GM12878 (cell line): ENCODE measurements around the gene ACER3.

Experiments used
- CHD1 ChIP-seq: IDR thresholded peaks from 2 replicates; pipeline ENCODE4 v1.6.1; 2012; ENCODE audit warnings: low read depth, low read length, improper control_type of control experiment
- CHD2 ChIP-seq: IDR thresholded peaks from 2 replicates; pipeline ENCODE4 v1.6.1; 2011; ENCODE audit warnings: low read depth, low read length, improper control_type of control experiment, borderline replicate concordance
- EZH2 ChIP-seq: IDR thresholded peaks from 2 replicates; pipeline ENCODE4 v1.6.1; 2012; ENCODE audit warnings: low read depth, mild to moderate bottlenecking, control low read depth, inconsistent platforms, low read length, borderline replicate concordance; ENCODE audit not compliant: control insufficient read depth
- FOXM1 ChIP-seq: IDR thresholded peaks from 2 replicates; pipeline ENCODE4 v1.6.1; 2012; ENCODE audit warnings: low read depth, mild to moderate bottlenecking, inconsistent platforms, low read length, moderate library complexity
- GABPA ChIP-seq: IDR thresholded peaks from 2 replicates; pipeline ENCODE4 v1.6.1; 2014; ENCODE audit warnings: antibody characterized with exemption, low read depth, mild to moderate bottlenecking, inconsistent platforms
- POLR2AphosphoS5 ChIP-seq: IDR thresholded peaks from 2 replicates; pipeline ENCODE4 v1.6.1; 2011; ENCODE audit warnings: mild to moderate bottlenecking, low read length, inconsistent platforms
- SP1 ChIP-seq: IDR thresholded peaks from one replicate; pipeline ENCODE4 v1.6.1; 2011; ENCODE audit warnings: low read depth, low read length
- ZNF274 ChIP-seq: IDR thresholded peaks from one replicate; pipeline ENCODE4 v1.8.0; 2011; ENCODE audit not compliant: insufficient read length, insufficient read depth
- TF ChIP-seq, protein P1 (sequence below), 3 experiments: IDR thresholded peaks in 2 of 3; conservative IDR thresholded peaks in 1 of 3; 2 replicates each; pipeline ENCODE4 v1.5.1; 2011; ENCODE audit warnings: low read depth in 3 of 3, low read length in 3 of 3, mild to moderate bottlenecking in 3 of 3, control low read depth in 2 of 3, moderate library complexity in 2 of 3, inconsistent platforms in 1 of 3, mixed read lengths in 1 of 3; ENCODE audit not compliant: control insufficient read depth in 2 of 3, insufficient read depth in 1 of 3; ENCODE audit errors: extremely low read depth in 1 of 3
- TF ChIP-seq, protein P2 (sequence below): IDR thresholded peaks from 2 replicates; pipeline ENCODE4 v1.6.1; 2011; ENCODE audit warnings: mild to moderate bottlenecking, low read depth, low read length, moderate library complexity; ENCODE audit not compliant: insufficient replicate concordance
- TF ChIP-seq, protein P3 (sequence below): fragments of 450-650 bp; IDR thresholded peaks from 2 replicates; pipeline ENCODE4 v1.6.1; 2017; ENCODE audit warnings: mild to moderate bottlenecking, low read depth, inconsistent platforms; ENCODE audit not compliant: poor library complexity, severe bottlenecking
- TF ChIP-seq, protein P4 (sequence below): fragments of 450-650 bp; formaldehyde crosslinking; IDR thresholded peaks from 2 replicates; pipeline ENCODE4 v1.4.0; 2020; ENCODE audit warnings: mild to moderate bottlenecking, moderate library complexity
- TF ChIP-seq, protein P5 (sequence below): IDR thresholded peaks from 2 replicates; pipeline ENCODE4 v1.6.1; 2012; ENCODE audit warnings: mild to moderate bottlenecking, low read depth, low read length

DNA sequence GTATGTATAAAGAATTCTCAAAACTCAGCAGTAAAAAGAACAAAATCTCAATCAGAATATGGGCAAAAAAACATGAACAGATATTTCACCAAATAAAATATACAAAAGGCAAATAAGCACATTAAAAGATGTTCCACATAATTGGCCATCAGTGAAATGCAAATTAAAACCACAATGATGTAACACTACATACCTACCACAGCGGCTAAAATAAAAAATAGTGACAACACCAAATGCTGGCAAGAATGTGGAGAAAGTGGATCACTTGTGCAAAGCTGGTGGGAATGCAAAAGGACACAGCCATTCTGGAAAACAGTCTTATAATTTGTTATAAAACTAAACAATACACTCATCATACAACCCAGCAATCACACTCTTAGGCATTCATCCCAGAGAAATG, 38.3 kb upstream of the ACER3 start:
- TF ChIP-seq, protein P1, sequence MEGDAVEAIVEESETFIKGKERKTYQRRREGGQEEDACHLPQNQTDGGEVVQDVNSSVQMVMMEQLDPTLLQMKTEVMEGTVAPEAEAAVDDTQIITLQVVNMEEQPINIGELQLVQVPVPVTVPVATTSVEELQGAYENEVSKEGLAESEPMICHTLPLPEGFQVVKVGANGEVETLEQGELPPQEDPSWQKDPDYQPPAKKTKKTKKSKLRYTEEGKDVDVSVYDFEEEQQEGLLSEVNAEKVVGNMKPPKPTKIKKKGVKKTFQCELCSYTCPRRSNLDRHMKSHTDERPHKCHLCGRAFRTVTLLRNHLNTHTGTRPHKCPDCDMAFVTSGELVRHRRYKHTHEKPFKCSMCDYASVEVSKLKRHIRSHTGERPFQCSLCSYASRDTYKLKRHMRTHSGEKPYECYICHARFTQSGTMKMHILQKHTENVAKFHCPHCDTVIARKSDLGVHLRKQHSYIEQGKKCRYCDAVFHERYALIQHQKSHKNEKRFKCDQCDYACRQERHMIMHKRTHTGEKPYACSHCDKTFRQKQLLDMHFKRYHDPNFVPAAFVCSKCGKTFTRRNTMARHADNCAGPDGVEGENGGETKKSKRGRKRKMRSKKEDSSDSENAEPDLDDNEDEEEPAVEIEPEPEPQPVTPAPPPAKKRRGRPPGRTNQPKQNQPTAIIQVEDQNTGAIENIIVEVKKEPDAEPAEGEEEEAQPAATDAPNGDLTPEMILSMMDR (IDR thresholded peaks at IDR 0.05 in 2 of 3, conservative IDR thresholded peaks at IDR 0.05 in 1 of 3; ENCODE audit: control insufficient read depth in 2 of 3, extremely low read depth in 1 of 3, insufficient read depth in 1 of 3, low read depth in 3 of 3, low read length in 3 of 3), result no peak
- TF ChIP-seq, protein P2, sequence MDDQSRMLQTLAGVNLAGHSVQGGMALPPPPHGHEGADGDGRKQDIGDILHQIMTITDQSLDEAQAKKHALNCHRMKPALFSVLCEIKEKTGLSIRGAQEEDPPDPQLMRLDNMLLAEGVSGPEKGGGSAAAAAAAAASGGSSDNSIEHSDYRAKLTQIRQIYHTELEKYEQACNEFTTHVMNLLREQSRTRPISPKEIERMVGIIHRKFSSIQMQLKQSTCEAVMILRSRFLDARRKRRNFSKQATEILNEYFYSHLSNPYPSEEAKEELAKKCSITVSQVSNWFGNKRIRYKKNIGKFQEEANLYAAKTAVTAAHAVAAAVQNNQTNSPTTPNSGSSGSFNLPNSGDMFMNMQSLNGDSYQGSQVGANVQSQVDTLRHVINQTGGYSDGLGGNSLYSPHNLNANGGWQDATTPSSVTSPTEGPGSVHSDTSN, result no peak
- TF ChIP-seq POLR2AphosphoS5 (no peak), CHD1 (no peak), SP1 (no peak), CHD2 (no peak), FOXM1 (no peak), ZNF274 (no peak), GABPA (no peak), EZH2 (no peak)
- TF ChIP-seq, protein P3, sequence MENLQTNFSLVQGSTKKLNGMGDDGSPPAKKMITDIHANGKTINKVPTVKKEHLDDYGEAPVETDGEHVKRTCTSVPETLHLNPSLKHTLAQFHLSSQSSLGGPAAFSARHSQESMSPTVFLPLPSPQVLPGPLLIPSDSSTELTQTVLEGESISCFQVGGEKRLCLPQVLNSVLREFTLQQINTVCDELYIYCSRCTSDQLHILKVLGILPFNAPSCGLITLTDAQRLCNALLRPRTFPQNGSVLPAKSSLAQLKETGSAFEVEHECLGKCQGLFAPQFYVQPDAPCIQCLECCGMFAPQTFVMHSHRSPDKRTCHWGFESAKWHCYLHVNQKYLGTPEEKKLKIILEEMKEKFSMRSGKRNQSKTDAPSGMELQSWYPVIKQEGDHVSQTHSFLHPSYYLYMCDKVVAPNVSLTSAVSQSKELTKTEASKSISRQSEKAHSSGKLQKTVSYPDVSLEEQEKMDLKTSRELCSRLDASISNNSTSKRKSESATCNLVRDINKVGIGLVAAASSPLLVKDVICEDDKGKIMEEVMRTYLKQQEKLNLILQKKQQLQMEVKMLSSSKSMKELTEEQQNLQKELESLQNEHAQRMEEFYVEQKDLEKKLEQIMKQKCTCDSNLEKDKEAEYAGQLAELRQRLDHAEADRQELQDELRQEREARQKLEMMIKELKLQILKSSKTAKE, result no peak
- TF ChIP-seq, protein P4, sequence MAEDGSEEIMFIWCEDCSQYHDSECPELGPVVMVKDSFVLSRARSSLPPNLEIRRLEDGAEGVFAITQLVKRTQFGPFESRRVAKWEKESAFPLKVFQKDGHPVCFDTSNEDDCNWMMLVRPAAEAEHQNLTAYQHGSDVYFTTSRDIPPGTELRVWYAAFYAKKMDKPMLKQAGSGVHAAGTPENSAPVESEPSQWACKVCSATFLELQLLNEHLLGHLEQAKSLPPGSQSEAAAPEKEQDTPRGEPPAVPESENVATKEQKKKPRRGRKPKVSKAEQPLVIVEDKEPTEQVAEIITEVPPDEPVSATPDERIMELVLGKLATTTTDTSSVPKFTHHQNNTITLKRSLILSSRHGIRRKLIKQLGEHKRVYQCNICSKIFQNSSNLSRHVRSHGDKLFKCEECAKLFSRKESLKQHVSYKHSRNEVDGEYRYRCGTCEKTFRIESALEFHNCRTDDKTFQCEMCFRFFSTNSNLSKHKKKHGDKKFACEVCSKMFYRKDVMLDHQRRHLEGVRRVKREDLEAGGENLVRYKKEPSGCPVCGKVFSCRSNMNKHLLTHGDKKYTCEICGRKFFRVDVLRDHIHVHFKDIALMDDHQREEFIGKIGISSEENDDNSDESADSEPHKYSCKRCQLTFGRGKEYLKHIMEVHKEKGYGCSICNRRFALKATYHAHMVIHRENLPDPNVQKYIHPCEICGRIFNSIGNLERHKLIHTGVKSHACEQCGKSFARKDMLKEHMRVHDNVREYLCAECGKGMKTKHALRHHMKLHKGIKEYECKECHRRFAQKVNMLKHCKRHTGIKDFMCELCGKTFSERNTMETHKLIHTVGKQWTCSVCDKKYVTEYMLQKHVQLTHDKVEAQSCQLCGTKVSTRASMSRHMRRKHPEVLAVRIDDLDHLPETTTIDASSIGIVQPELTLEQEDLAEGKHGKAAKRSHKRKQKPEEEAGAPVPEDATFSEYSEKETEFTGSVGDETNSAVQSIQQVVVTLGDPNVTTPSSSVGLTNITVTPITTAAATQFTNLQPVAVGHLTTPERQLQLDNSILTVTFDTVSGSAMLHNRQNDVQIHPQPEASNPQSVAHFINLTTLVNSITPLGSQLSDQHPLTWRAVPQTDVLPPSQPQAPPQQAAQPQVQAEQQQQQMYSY (CRISPR knock-in tag), result no peak
- TF ChIP-seq, protein P5, sequence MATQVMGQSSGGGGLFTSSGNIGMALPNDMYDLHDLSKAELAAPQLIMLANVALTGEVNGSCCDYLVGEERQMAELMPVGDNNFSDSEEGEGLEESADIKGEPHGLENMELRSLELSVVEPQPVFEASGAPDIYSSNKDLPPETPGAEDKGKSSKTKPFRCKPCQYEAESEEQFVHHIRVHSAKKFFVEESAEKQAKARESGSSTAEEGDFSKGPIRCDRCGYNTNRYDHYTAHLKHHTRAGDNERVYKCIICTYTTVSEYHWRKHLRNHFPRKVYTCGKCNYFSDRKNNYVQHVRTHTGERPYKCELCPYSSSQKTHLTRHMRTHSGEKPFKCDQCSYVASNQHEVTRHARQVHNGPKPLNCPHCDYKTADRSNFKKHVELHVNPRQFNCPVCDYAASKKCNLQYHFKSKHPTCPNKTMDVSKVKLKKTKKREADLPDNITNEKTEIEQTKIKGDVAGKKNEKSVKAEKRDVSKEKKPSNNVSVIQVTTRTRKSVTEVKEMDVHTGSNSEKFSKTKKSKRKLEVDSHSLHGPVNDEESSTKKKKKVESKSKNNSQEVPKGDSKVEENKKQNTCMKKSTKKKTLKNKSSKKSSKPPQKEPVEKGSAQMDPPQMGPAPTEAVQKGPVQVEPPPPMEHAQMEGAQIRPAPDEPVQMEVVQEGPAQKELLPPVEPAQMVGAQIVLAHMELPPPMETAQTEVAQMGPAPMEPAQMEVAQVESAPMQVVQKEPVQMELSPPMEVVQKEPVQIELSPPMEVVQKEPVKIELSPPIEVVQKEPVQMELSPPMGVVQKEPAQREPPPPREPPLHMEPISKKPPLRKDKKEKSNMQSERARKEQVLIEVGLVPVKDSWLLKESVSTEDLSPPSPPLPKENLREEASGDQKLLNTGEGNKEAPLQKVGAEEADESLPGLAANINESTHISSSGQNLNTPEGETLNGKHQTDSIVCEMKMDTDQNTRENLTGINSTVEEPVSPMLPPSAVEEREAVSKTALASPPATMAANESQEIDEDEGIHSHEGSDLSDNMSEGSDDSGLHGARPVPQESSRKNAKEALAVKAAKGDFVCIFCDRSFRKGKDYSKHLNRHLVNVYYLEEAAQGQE, result no peak
